ENCODE data around the gene TEK.
"Not testable (repeated sequence)": the region's sequence is repeated elsewhere in the genome, so short reads cannot be mapped to it uniquely, and the experiment has no call there.

TEK gene

GRCh38 chr9:27183131-27183530 lies 74.1 kb downstream of the TEK start:
- DNase-seq, result no peak

GRCh38 chr9:27183701-27184100 lies 74.7 kb downstream of the TEK start:
- DNase-seq, result no peak

- DNase-seq, result no peak
Observed at GRCh38 chr9:27184556-27185351, 75.7 kb downstream of the TEK start.

GRCh38 chr9:27188426-27188825 lies 79.4 kb downstream of the TEK start:
- no peak for DNase-seq

- no peak for DNase-seq
Observed at GRCh38 chr9:27189426-27189825, 80.4 kb downstream of the TEK start.

- DNase-seq, result no peak
Observed at GRCh38 chr9:27192291-27192960, 83.4 kb downstream of the TEK start.

GRCh38 chr9:27193886-27194285 lies 84.9 kb downstream of the TEK start:
- DNase-seq, result no peak

- DNase-seq, result no peak
Observed at GRCh38 chr9:27194401-27195091, 85.5 kb downstream of the TEK start.

- no peak for DNase-seq
Observed at GRCh38 chr9:27195191-27195590, 86.2 kb downstream of the TEK start.

GRCh38 chr9:27196383-27196782 lies 87.4 kb downstream of the TEK start:
- DNase-seq, result no peak

- no peak for DNase-seq
Observed at GRCh38 chr9:27198190-27198589, 89.2 kb downstream of the TEK start.

GRCh38 chr9:27202056-27202455 lies 93.0 kb downstream of the TEK start:
- DNase-seq, result no peak

GRCh38 chr9:27203783-27204182 lies 94.8 kb downstream of the TEK start:
- DNase-seq, result no peak

GRCh38 chr9:27204578-27204977 lies 95.6 kb downstream of the TEK start:
- no peak for DNase-seq

GRCh38 chr9:27205198-27205597 lies 96.2 kb downstream of the TEK start:
- DNase-seq, result no peak

- DNase-seq, result no peak
Observed at GRCh38 chr9:27206041-27206440, 97.0 kb downstream of the TEK start.

- DNase-seq, result no peak
Observed at GRCh38 chr9:27209034-27209433, 100.0 kb downstream of the TEK start.

GRCh38 chr9:27210588-27210987 lies 101.6 kb downstream of the TEK start:
- no peak for DNase-seq

GRCh38 chr9:27212191-27212590 lies 103.2 kb downstream of the TEK start:
- DNase-seq, result no peak

GRCh38 chr9:27212621-27213020 lies 103.6 kb downstream of the TEK start:
- no peak for DNase-seq

GRCh38 chr9:27227192-27227591 lies 118.2 kb downstream of the TEK start:
- no peak for DNase-seq

GRCh38 chr9:27239648-27240047 lies 130.6 kb downstream of the TEK start:
- not testable (repeated sequence) for DNase-seq

GRCh38 chr9:27247756-27248155 lies 138.7 kb downstream of the TEK start:
- DNase-seq, result no peak

- DNase-seq, result no peak
Observed at GRCh38 chr9:27248702-27249101, 139.7 kb downstream of the TEK start.

Measured in activated T-cell treated with anti-CD3 and anti-CD28 coated beads, Interleukin-2, amount 50 U/mL, for 1 hour (primary cell).